K562 (cell line): ENCODE measurements around the gene PNPLA7. TPM values are rescaled to one million over a fixed set of nuclear protein-coding genes. Genes with fewer than 3 reads are reported as not detected.

Experiments
- CREBBP ChIP-seq: IDR thresholded peaks from one replicate; pipeline ENCODE4 v1.6.1; 2012; ENCODE audit warnings: low read depth, mild to moderate bottlenecking, control low read depth, inconsistent platforms, low read length
- FOXA1 ChIP-seq: fragments of 450-650 bp; IDR thresholded peaks from 2 replicates; pipeline ENCODE4 v1.6.1; 2016; ENCODE audit warnings: mild to moderate bottlenecking, borderline replicate concordance
- MYNN ChIP-seq, 2 experiments: sonication (generic); formaldehyde crosslinking in 1 of 2; IDR thresholded peaks; 2 replicates each; pipeline versions ENCODE4 v1.5.0 to v1.6.1; 2016 to 2020; ENCODE audit warnings: antibody characterized with exemption in 1 of 2, missing genetic modification reagents in 1 of 2
- NONO ChIP-seq, 2 experiments: fragments of 200-400 bp in 1 of 2; fragments of 450-650 bp in 1 of 2; formaldehyde crosslinking in 1 of 2; IDR thresholded peaks; 2 replicates each; pipeline ENCODE4 v1.6.1; 2017; ENCODE audit warnings: low read depth in 2 of 2, mild to moderate bottlenecking in 2 of 2, moderate library complexity in 2 of 2, low read length in 1 of 2
- ZNF444 ChIP-seq: fragments of 250-450 bp; sonication (Bioruptor Pico); IDR thresholded peaks from 2 replicates; pipeline ENCODE4 v1.4.0; 2020; ENCODE audit warnings: mild to moderate bottlenecking, moderate library complexity
- polyA plus RNA-seq, 8 experiments: library from polyadenylated mRNA; depleted of rRNA in 4 of 8; stranded (reverse) in 5 of 8; unstranded in 3 of 8; fragments of >200 nt; fragmentation: Nextera tagmentation in 2 of 8; fragmentation: Illumina TruSeq in 1 of 8; extraction: Ambion mirVana in 2 of 8; extraction: Trizol in 1 of 8; gene quantifications; 2 replicates each; pipeline versions ENCODE4 v1.2.1 to v1.2.3, GENCODE V29; 2011 to 2014; ENCODE audit warnings: inconsistent platforms in 1 of 8, missing spikeins in 1 of 8
- total RNA-seq, 7 experiments: library from RNA; depleted of rRNA in 6 of 7; stranded (reverse); fragments of >200 nt in 6 of 7; fragmentation: Illumina TruSeq in 2 of 7; extraction: Trizol in 2 of 7; gene quantifications; 2 replicates each; pipeline versions ENCODE4 v1.2.1 to v1.2.3, GENCODE V29; 2011 to 2021; ENCODE audit warnings: low replicate concordance in 1 of 7
- TF ChIP-seq, protein P1 (sequence below): fragments of 450-650 bp; IDR thresholded peaks from 2 replicates; pipeline ENCODE4 v1.6.1; 2016; ENCODE audit warnings: mild to moderate bottlenecking, moderate library complexity
- TF ChIP-seq, protein P2 (sequence below): fragments of 450-650 bp; IDR thresholded peaks from 2 replicates; pipeline ENCODE4 v1.6.1; 2017; ENCODE audit warnings: antibody characterized with exemption, mild to moderate bottlenecking

Gene PNPLA7
- total and polyA plus RNA-seq, 9 of the 15 experiments (the other 6 are each of a cell fraction or from before 2014, with no cell fraction given), result 0.01 to 0.85 (median 0.19) TPM; not detected in 1

GRCh38 chr9:137478613-137478961, 71.6 kb downstream of the PNPLA7 start (continued):
- TF ChIP-seq, protein P1, sequence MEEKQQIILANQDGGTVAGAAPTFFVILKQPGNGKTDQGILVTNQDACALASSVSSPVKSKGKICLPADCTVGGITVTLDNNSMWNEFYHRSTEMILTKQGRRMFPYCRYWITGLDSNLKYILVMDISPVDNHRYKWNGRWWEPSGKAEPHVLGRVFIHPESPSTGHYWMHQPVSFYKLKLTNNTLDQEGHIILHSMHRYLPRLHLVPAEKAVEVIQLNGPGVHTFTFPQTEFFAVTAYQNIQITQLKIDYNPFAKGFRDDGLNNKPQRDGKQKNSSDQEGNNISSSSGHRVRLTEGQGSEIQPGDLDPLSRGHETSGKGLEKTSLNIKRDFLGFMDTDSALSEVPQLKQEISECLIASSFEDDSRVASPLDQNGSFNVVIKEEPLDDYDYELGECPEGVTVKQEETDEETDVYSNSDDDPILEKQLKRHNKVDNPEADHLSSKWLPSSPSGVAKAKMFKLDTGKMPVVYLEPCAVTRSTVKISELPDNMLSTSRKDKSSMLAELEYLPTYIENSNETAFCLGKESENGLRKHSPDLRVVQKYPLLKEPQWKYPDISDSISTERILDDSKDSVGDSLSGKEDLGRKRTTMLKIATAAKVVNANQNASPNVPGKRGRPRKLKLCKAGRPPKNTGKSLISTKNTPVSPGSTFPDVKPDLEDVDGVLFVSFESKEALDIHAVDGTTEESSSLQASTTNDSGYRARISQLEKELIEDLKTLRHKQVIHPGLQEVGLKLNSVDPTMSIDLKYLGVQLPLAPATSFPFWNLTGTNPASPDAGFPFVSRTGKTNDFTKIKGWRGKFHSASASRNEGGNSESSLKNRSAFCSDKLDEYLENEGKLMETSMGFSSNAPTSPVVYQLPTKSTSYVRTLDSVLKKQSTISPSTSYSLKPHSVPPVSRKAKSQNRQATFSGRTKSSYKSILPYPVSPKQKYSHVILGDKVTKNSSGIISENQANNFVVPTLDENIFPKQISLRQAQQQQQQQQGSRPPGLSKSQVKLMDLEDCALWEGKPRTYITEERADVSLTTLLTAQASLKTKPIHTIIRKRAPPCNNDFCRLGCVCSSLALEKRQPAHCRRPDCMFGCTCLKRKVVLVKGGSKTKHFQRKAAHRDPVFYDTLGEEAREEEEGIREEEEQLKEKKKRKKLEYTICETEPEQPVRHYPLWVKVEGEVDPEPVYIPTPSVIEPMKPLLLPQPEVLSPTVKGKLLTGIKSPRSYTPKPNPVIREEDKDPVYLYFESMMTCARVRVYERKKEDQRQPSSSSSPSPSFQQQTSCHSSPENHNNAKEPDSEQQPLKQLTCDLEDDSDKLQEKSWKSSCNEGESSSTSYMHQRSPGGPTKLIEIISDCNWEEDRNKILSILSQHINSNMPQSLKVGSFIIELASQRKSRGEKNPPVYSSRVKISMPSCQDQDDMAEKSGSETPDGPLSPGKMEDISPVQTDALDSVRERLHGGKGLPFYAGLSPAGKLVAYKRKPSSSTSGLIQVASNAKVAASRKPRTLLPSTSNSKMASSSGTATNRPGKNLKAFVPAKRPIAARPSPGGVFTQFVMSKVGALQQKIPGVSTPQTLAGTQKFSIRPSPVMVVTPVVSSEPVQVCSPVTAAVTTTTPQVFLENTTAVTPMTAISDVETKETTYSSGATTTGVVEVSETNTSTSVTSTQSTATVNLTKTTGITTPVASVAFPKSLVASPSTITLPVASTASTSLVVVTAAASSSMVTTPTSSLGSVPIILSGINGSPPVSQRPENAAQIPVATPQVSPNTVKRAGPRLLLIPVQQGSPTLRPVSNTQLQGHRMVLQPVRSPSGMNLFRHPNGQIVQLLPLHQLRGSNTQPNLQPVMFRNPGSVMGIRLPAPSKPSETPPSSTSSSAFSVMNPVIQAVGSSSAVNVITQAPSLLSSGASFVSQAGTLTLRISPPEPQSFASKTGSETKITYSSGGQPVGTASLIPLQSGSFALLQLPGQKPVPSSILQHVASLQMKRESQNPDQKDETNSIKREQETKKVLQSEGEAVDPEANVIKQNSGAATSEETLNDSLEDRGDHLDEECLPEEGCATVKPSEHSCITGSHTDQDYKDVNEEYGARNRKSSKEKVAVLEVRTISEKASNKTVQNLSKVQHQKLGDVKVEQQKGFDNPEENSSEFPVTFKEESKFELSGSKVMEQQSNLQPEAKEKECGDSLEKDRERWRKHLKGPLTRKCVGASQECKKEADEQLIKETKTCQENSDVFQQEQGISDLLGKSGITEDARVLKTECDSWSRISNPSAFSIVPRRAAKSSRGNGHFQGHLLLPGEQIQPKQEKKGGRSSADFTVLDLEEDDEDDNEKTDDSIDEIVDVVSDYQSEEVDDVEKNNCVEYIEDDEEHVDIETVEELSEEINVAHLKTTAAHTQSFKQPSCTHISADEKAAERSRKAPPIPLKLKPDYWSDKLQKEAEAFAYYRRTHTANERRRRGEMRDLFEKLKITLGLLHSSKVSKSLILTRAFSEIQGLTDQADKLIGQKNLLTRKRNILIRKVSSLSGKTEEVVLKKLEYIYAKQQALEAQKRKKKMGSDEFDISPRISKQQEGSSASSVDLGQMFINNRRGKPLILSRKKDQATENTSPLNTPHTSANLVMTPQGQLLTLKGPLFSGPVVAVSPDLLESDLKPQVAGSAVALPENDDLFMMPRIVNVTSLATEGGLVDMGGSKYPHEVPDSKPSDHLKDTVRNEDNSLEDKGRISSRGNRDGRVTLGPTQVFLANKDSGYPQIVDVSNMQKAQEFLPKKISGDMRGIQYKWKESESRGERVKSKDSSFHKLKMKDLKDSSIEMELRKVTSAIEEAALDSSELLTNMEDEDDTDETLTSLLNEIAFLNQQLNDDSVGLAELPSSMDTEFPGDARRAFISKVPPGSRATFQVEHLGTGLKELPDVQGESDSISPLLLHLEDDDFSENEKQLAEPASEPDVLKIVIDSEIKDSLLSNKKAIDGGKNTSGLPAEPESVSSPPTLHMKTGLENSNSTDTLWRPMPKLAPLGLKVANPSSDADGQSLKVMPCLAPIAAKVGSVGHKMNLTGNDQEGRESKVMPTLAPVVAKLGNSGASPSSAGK, result no peak
- TF ChIP-seq, protein P2, sequence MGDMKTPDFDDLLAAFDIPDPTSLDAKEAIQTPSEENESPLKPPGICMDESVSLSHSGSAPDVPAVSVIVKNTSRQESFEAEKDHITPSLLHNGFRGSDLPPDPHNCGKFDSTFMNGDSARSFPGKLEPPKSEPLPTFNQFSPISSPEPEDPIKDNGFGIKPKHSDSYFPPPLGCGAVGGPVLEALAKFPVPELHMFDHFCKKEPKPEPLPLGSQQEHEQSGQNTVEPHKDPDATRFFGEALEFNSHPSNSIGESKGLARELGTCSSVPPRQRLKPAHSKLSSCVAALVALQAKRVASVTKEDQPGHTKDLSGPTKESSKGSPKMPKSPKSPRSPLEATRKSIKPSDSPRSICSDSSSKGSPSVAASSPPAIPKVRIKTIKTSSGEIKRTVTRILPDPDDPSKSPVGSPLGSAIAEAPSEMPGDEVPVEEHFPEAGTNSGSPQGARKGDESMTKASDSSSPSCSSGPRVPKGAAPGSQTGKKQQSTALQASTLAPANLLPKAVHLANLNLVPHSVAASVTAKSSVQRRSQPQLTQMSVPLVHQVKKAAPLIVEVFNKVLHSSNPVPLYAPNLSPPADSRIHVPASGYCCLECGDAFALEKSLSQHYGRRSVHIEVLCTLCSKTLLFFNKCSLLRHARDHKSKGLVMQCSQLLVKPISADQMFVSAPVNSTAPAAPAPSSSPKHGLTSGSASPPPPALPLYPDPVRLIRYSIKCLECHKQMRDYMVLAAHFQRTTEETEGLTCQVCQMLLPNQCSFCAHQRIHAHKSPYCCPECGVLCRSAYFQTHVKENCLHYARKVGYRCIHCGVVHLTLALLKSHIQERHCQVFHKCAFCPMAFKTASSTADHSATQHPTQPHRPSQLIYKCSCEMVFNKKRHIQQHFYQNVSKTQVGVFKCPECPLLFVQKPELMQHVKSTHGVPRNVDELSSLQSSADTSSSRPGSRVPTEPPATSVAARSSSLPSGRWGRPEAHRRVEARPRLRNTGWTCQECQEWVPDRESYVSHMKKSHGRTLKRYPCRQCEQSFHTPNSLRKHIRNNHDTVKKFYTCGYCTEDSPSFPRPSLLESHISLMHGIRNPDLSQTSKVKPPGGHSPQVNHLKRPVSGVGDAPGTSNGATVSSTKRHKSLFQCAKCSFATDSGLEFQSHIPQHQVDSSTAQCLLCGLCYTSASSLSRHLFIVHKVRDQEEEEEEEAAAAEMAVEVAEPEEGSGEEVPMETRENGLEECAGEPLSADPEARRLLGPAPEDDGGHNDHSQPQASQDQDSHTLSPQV, result no peak
- TF ChIP-seq CREBBP, result no peak
- no peak for TF ChIP-seq NONO (IDR thresholded peaks at IDR 0.05; ENCODE audit: low read depth in 2 of 2, low read length in 1 of 2)
- no peak for TF ChIP-seq MYNN (IDR thresholded peaks at IDR 0.05)
- TF ChIP-seq MYNN (CRISPR knock-in tag; IDR thresholded peaks at IDR 0.05), result no peak
- TF ChIP-seq ZNF444 (CRISPR knock-in tag), result no peak
- TF ChIP-seq FOXA1, result no peak
